Activated CD4-positive, alpha-beta T cell treated with anti-CD3 and anti-CD28 coated beads, Interleukin-2, Interleukin-6, amounts not matched to agents 100 ng/mL and 50 ng/mL, durations not matched to agents 16 hours and 8 hours (primary cell): ENCODE measurements around the gene HOOK1.
A peak's percentile ranks its signal among the peaks of the same experiment; 100 is the strongest.
"Not testable (repeated sequence)": the region's sequence is repeated elsewhere in the genome, so short reads cannot be mapped to it uniquely, and the experiment has no call there.

Experiments used
- DNase-seq: peaks from one replicate; pipeline ENCODE4 v3.0.0-alpha.2; 2020

HOOK1 gene

GRCh38 chr1:59897165-59897564 is 82.4 kb downstream of the HOOK1 start:
- no peak for DNase-seq

DNA sequence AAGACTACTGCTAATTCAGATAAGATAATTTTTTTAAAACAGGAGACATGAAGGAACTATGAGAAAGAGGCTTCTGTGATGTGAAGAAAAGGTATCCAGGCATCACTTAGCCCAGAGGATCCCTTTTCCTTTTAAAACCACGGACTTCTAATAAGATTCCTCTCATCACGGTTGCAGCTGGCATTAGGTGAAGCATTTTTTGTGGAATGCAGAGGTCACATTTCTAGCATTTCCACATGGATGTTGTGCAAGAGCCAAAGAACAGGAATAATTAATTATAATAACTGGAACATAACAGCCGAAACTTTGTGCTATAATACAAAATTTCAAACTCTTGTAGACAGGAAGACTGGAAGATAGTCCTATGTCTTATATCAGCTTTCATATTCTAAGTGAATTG is 84.2 kb downstream of the HOOK1 start:
- no peak for DNase-seq

- no peak for DNase-seq
Observed at GRCh38 chr1:59900640-59901039, 85.9 kb downstream of the HOOK1 start.

GRCh38 chr1:59901770-59902388 is 87.1 kb downstream of the HOOK1 start:
- DNase-seq: no peak

GRCh38 chr1:59903141-59903754 is 88.5 kb downstream of the HOOK1 start:
- DNase-seq: peak; percentile 14

DNA sequence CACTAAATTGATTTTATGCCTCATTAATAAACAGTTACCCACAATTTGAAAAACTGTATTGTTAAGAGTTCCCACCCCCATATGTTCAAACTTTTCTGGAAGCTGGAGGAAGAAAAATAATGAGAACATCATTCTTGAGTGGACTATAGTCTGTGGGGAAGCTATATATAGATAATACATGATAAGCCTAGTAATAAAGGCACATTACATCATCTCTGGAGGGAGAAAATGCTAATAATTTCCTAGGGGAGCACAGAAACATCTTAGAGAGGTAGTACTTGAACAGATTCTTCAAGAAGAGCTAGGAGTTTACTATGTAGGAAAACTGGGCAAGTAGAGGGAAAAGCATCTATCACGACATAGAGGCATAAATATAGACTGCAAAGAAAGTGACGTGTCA is 92.2 kb downstream of the HOOK1 start:
- DNase-seq: no peak

DNA sequence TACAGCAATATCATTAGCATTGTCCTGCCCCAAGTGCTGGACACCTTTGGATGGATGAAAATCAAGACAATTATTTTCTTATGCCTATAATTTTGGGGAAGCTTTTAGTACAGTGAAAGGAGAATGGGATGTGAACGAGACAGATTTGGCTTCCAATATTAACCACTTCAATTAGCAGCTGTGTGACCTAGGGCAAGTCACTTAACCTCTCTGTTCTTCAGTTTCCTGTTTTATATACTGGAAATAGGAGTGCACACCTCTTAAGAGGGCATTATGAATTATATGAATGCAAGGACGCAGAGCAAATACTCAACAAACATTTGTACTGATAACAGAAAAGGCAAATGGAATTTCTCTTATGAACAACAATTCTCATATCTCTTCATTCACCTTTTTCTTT is 93.3 kb downstream of the HOOK1 start:
- DNase-seq: no peak

DNA sequence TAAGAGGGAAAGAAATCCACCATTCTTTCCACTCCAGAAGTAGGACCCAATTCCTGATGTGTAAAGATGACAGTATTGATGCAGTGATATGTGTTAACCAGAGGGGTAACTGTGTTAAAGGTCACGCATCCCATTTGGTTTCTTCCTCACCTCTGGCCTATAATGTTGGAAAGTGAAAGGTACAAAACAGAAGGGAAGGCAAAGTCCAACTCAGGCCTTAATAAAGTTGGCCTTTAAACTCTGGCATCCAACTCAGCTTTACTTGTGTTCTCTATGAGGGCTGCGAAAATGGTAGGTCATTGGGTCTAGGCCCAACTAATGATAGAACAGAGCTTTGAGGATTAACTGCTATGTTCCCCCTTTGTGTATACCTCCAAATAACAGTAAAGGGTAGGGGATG is 93.9 kb downstream of the HOOK1 start:
- DNase-seq: no peak

DNA sequence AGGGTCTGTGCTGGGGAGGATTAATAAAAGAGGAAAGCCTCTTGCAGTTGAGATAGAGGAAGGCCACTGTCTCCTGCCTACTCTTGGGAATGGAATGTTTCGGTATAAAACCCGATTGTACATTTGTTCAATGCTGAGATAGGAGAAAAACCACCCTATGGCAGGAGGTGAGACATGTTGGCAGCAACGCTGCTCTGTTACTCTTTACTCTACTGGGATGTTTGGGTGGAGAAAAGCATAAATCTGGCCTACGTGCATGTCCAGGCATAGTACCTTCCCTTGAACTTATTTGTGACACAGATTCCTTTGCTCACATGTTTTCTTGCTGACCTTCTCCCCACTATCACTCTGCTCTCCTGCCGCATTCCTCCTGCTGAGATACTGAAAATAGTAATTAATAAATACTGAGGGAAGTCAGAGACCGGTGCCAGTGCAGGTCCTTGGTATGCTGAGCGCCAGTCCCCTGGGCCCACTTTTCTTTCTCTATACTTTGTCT is 100.1 kb downstream of the HOOK1 start:
- DNase-seq: not testable (repeated sequence)

GRCh38 chr1:59915516-59915915 is 100.8 kb downstream of the HOOK1 start:
- no peak for DNase-seq

DNA sequence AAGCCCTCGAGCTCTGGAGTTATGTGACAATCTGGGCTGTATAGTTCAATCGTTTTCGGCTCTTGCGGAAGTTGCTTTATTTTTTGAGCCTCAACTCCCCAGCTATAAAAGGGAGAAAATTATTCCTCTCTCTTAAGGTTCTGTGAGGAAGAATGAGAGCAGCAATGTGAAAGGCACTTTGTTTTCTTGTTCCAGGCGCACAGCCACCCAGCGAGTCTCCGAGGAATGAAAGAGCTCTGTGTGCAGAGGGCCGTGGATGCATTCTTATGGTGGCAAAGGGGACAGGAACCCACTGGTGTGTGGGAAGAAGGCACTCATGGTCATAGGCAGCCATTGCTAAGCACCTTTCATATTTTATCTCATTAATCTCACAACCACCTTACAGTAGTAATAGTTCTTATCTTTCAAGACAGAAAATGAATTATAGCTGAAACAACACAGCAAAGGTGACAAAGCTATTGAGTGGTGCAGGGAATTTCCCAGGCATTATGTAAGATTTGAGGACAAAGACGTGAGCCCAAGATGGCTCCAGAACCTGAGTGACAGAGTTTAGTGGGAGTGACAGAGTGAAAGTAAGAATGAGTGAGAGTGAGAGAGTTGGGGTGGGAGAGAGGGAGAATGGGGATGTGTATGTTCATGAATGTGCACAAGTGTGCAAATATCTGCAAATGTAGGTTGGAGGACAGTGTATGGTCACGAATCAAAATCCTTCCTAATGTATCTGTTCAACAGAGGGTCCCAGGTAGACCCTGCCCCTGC is 102.5 kb downstream of the HOOK1 start:
- DNase-seq: no peak

DNA sequence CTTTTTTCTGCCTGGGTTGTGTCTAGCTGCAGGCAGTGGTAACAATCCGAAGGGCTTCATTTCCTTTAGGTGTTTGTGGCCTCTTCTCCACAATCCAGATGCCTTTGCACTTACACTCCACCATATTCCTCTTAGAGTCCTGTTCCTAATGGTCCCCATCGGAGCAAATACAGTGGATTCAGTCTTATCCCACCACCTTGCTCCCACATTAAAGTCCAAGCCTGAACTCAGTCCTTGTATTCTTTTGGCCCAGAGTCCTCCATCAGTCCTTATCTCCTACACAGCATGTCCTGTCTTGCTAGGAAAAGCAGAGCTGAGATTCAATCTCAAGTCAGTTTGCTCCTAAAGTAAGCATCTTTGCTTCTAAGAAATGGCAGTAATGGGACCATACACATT is 103.0 kb downstream of the HOOK1 start:
- no peak for DNase-seq

GRCh38 chr1:59919746-59920145 is 105.0 kb downstream of the HOOK1 start:
- DNase-seq: no peak

DNA sequence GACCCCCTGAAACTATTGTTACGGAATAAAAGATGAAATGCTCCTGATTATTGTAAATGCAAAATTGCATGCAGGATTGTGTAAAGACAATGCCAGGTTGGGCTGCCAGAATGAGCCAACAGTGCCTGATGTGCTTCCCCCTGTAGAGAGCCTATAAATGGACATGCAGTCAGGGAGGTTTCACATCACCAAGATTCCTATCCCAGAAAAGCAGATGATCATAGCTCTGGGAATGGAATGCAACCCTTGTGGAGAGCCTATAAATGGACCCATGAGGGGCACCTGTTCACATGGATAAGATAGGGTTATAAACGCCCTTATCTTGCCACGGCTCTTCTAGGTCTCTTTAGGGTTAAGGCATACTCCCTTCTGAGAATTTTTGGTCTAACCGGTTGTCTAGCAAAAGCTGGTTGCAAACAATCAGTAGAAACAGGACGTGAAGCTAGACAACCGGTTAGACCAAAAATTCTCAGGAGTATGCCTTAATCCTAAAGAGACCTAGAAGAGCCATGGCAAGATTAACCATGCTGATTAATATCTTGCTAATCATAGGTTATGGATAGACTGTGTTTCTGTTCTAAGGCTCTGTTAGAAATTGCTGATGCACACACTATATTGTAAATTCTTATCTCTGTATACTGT is 106.6 kb downstream of the HOOK1 start:
- not testable (repeated sequence) for DNase-seq

GRCh38 chr1:59924653-59925052 is 109.9 kb downstream of the HOOK1 start:
- no peak for DNase-seq
